HUES64 (cell line): Measurements from ENCODE around the gene SATB1.

Source experiments
- H3K27ac ChIP-seq: 2 replicates; pipeline ENCODE4 v1.7.0; 2013; ENCODE audit warnings: low read depth, low read length, inconsistent platforms
- H3K27me3 ChIP-seq: 2 replicates; pipeline ENCODE4 v1.6.1; 2013; ENCODE audit warnings: mild to moderate bottlenecking, low read length; ENCODE audit not compliant: insufficient read depth
- H3K36me3 ChIP-seq: 2 replicates; pipeline ENCODE4 v1.6.1; 2013; ENCODE audit warnings: mild to moderate bottlenecking, low read length; ENCODE audit not compliant: insufficient read depth
- H3K4me1 ChIP-seq: 2 replicates; pipeline ENCODE4 v1.6.1; 2013; ENCODE audit warnings: mild to moderate bottlenecking, low read length, moderate library complexity; ENCODE audit not compliant: insufficient read depth
- H3K4me3 ChIP-seq: 2 replicates; pipeline ENCODE4 v1.5.1; 2013; ENCODE audit warnings: mild to moderate bottlenecking, low read length, moderate library complexity
- H3K9ac ChIP-seq: 2 replicates; pipeline ENCODE4 v1.6.1; 2013; ENCODE audit warnings: mild to moderate bottlenecking, low read depth, low read length
- H3K9me3 ChIP-seq: 2 replicates; pipeline ENCODE4 v1.6.1; 2013; ENCODE audit warnings: low read depth, low read length; ENCODE audit not compliant: insufficient read depth
- WGBS: fragments of 150-250, 120-280 bp; methylation state at CpG from one replicate; pipeline ENCODE4 v1.1.7; 2013; ENCODE audit warnings: missing lambda C conversion rate; 5-methylcytosine and 5-hydroxymethylcytosine counted together

SATB1 gene

GRCh38 chr3:18416332-18416731 lies 8.8 kb downstream of the SATB1 start:
- peaks cover 41% of the 10 kb centered on the region for H3K36me3 ChIP-seq
- H3K9ac ChIP-seq = no peak overlapping the region
- no peak overlapping the region for H3K4me3 ChIP-seq
- no peaks in the 10 kb centered on the region for H3K4me1 ChIP-seq
- WGBS = 93% methylated on average over 2 of the region's 3 CpGs
- H3K9me3 ChIP-seq = no peaks in the 10 kb centered on the region
- H3K27ac ChIP-seq = no peak overlapping the region
- H3K27me3 ChIP-seq = no peaks in the 10 kb centered on the region

- H3K27me3 ChIP-seq = no peaks in the 10 kb centered on the region
- no peak overlapping the region for H3K27ac ChIP-seq
- 93% methylated on average over 3 of the region's 3 CpGs for WGBS
- H3K4me3 ChIP-seq = no peak overlapping the region
- H3K9ac ChIP-seq = no peak overlapping the region
- no peaks in the 10 kb centered on the region for H3K4me1 ChIP-seq
- no peaks in the 10 kb centered on the region for H3K9me3 ChIP-seq
- peaks cover 41% of the 10 kb centered on the region for H3K36me3 ChIP-seq
Observed at GRCh38 chr3:18415839-18416238, 9.3 kb downstream of the SATB1 start.

DNA sequence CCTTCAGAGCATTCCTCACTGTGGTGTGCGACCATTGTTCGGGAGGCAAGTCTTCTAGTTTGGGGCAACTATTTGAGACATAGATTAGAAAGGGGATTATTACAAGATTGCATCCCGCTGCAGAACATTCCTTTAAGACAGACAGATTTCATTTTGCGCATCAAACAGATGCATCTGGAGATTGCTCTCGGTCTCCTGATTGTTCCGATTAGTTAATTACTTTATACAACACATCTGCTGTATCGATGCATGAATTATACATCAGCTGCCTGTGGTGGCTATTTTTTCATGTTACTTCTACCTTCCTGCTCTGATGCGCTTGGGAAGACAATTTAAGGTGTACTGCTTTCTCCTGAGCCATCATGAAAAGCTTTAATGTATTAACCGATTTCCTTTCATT lies 10.0 kb downstream of the SATB1 start:
- no peaks in the 10 kb centered on the region for H3K4me1 ChIP-seq
- no peak overlapping the region for H3K9ac ChIP-seq
- H3K9me3 ChIP-seq = no peaks in the 10 kb centered on the region
- H3K27ac ChIP-seq = no peak overlapping the region
- no peaks in the 10 kb centered on the region for H3K27me3 ChIP-seq
- 96% methylated on average over 8 of the region's 9 CpGs for WGBS
- no peak overlapping the region for H3K4me3 ChIP-seq
- peaks cover 45% of the 10 kb centered on the region for H3K36me3 ChIP-seq

- H3K27ac ChIP-seq = no peak overlapping the region
- H3K4me1 ChIP-seq = 0 out of 2 replicates have a peak, but pooled peaks cover 9% of the 10 kb centered on the region
- H3K27me3 ChIP-seq = no peaks in the 10 kb centered on the region
- no peak overlapping the region for H3K9ac ChIP-seq
- no peak overlapping the region for H3K4me3 ChIP-seq
- H3K9me3 ChIP-seq = no peaks in the 10 kb centered on the region
- H3K36me3 ChIP-seq = peaks cover 42% of the 10 kb centered on the region
Observed at GRCh38 chr3:18412684-18413083, 12.5 kb downstream of the SATB1 start.

- Histone ChIP-seq H3K27me3 (no peaks in the 10 kb centered on the region), H3K9ac (no peak overlapping the region), H3K4me1 (0 out of 2 replicates have a peak, but pooled peaks cover 9% of the 10 kb centered on the region), H3K9me3 (no peaks in the 10 kb centered on the region), H3K27ac (no peak overlapping the region), H3K36me3 (peaks cover 31% of the 10 kb centered on the region), H3K4me3 (no peak overlapping the region)
- 100% methylated on average over 1 of the region's 2 CpGs for WGBS
Observed at GRCh38 chr3:18411541-18411940, 13.6 kb downstream of the SATB1 start.

DNA sequence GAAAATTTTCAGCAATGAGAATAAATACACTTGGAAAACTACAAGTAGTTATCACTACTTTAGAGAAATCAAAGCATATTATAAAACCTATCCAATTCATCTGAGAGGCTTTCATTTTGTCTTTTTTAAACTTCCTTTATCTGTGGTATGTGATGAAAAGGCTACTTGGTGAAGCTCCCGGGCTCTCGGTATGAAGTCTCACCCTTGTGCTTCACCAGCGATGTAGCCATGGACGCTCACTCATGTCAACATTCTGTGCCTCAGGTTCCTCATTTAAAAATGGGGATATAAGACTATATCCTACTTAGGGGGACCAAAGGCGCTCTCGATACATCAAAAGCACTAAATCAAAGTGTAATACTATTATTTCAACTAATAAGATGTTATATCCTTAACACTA lies 14.9 kb downstream of the SATB1 start:
- Histone ChIP-seq H3K27ac (no peak overlapping the region), H3K36me3 (peaks cover 18% of the 10 kb centered on the region)
- 91% methylated on average over 5 of the region's 6 CpGs for WGBS

DNA sequence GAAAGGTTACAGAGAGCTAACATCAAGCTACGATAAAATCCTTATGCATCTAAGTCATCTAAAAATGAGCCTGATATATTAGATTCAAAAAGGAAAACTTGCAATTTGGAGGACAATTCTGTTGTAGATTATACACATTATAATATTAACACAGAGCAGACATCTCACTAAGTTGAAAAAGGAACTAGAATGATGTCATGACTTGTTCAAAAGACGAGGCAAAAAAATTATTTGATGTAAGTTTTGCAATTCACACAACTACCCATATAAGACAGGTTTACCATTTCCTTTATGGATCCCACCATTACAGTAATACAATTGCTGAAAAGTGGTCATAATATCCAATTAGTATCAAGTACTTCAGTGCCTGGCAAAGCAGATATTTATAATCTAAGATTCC lies 15.9 kb downstream of the SATB1 start:
- 85% methylated on average over 2 of the region's 2 CpGs for WGBS
- H3K36me3 ChIP-seq = peaks cover 11% of the 10 kb centered on the region
- 0 out of 2 replicates have a peak, but pooled peaks cover 9% of the 10 kb centered on the region for H3K4me1 ChIP-seq
- H3K9ac ChIP-seq = no peak overlapping the region
- H3K4me3 ChIP-seq = no peak overlapping the region
- no peaks in the 10 kb centered on the region for H3K27me3 ChIP-seq
- H3K9me3 ChIP-seq = no peaks in the 10 kb centered on the region
- H3K27ac ChIP-seq = no peak overlapping the region

More for the DNA sequence above, 14.9 kb downstream of the SATB1 start:
- Histone ChIP-seq H3K4me1 (0 out of 2 replicates have a peak, but pooled peaks cover 9% of the 10 kb centered on the region), H3K9me3 (no peaks in the 10 kb centered on the region), H3K27me3 (no peaks in the 10 kb centered on the region), H3K9ac (no peak overlapping the region), H3K4me3 (no peak overlapping the region)

DNA sequence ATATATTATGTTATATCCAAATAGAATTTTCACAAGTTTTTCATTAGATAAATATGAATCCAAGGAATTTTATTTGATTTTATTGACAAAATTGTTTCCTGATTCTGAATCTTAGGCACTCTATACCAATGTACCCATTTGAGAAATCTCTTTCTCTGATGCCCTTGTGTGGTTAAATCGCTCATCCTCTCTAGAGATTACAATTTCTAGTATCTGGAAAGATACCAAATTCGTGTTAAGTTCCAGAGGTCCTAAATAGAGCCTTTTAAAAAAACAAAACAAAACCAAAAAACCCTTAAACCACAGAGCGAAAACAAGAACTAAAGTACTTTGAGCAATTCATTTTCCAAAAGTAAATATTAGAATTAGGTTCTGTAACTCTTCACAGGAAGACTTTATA lies 20.0 kb downstream of the SATB1 start:
- Histone ChIP-seq H3K27me3 (no peaks in the 10 kb centered on the region), H3K36me3 (no peaks in the 10 kb centered on the region), H3K9me3 (no peaks in the 10 kb centered on the region), H3K27ac (no peak overlapping the region), H3K4me1 (0 out of 2 replicates have a peak, but pooled peaks cover 9% of the 10 kb centered on the region), H3K4me3 (no peak overlapping the region), H3K9ac (no peak overlapping the region)
- 89% methylated on average over 3 of the region's 3 CpGs for WGBS

GRCh38 chr3:18403061-18403460 lies 22.1 kb downstream of the SATB1 start:
- Histone ChIP-seq H3K4me1 (0 out of 2 replicates have a peak, but pooled peaks cover 2% of the 10 kb centered on the region), H3K9ac (no peak overlapping the region), H3K9me3 (no peaks in the 10 kb centered on the region), H3K36me3 (no peaks in the 10 kb centered on the region), H3K27me3 (no peaks in the 10 kb centered on the region), H3K4me3 (no peak overlapping the region), H3K27ac (no peak overlapping the region)
- WGBS = 97% methylated on average over 2 of the region's 2 CpGs

- Histone ChIP-seq H3K27me3 (no peaks in the 10 kb centered on the region), H3K9me3 (no peaks in the 10 kb centered on the region), H3K4me3 (no peak overlapping the region), H3K27ac (no peak overlapping the region), H3K9ac (no peak overlapping the region), H3K4me1 (no peaks in the 10 kb centered on the region), H3K36me3 (no peaks in the 10 kb centered on the region)
- WGBS = 64% methylated on average over 3 of the region's 3 CpGs
Observed at GRCh38 chr3:18402239-18402799, 22.8 kb downstream of the SATB1 start.

DNA sequence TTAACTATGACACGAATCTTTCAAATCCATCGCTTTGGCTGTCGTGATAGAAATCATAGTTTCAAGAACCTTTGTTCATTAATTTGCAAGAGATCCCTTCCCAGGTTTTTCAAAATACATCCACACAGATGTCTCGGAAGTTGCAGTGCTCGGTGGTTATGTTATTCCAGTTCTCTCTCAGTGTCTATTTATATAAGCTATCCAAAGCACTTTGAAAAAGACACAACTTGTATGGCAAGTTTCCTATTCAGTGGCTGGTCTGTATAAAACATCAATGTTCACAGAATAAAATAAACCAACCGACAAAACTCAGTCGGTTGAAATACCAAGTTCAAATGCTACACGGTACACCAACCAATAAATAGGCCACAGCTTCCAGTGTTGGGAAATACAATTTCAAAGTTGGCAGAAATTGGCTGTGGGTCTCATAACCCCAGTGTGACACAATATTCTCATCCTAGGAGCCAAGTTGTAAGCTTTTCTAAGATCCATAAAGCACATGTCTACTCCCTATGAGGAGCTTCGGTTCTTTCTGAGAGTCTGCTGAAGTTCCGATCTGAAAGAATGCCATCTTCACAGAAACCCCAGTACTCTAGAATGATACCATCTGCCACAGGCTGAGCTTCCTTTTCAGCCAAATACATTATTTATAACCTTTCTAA lies 23.7 kb downstream of the SATB1 start:
- no peaks in the 10 kb centered on the region for H3K27me3 ChIP-seq
- H3K4me1 ChIP-seq = no peaks in the 10 kb centered on the region
- no peak overlapping the region for H3K27ac ChIP-seq
- peaks cover 5% of the 10 kb centered on the region; the same call in 1 of the 2 replicates for H3K36me3 ChIP-seq
- H3K9ac ChIP-seq = no peak overlapping the region
- no peaks in the 10 kb centered on the region for H3K9me3 ChIP-seq
- no peak overlapping the region for H3K4me3 ChIP-seq
- 95% methylated on average over 10 of the region's 10 CpGs for WGBS
